NK-92 (cell line): Measurements from ENCODE around the gene FAM193A.
"Not testable (repeated sequence)": the region's sequence is repeated elsewhere in the genome, so short reads cannot be mapped to it uniquely, and the experiment has no call there.

Experiments
- DNase-seq: peaks from one replicate; lab custom pipeline; 2025; ENCODE audit not compliant: unreplicated experiment; lab: John Stamatoyannopoulos, UW

Gene FAM193A

GRCh38 chr4:2607822-2608221 lies 71.4 kb downstream of the FAM193A start:
- no peak for DNase-seq

GRCh38 chr4:2608291-2608690 lies 71.8 kb downstream of the FAM193A start:
- no peak for DNase-seq

GRCh38 chr4:2615821-2616220 lies 79.4 kb downstream of the FAM193A start:
- no peak for DNase-seq

DNA sequence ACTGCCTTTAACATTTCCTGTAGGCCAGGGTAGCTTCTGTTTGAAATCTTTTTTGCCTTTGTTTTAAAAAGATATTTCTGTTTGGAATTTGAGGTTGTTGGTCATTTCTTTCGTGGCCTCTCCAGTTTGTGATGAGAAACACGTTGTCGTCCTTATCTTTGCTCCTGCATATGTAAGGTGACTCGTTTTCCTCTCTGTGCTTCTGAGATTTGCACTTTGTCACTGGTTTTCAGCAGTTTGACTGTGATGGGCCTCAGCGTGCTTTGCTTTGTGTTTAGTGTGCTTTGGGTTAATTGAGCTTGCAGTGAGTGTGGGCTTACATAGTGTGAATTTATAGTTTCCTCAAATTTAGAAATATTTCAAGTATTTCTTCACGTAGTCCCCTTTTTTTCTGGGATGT lies 81.5 kb downstream of the FAM193A start:
- no peak for DNase-seq

- DNase-seq: not testable (repeated sequence)
Measured at GRCh38 chr4:2618729-2619128, 82.3 kb downstream of the FAM193A start.

- no peak for DNase-seq
Measured at GRCh38 chr4:2619459-2619858, 83.0 kb downstream of the FAM193A start.

DNA sequence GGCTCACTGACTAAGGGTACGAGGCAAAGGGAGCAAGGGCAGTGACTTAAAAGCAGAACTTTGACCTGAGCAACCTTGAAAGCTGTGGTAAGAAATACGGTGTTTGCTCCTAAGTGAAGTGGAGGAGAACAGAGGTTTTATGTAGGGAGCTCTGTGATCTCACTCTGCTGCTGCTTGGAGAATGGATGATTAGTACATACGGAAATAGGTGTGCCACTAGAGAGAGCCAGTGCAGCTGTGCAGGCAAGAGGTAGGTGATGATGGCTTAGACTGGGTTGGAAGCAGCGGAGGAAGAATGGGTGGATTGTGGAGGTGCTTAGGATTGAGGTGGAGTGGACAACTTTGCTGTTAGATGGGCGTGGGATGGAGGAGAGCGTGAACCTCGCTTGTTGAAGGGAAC lies 85.0 kb downstream of the FAM193A start:
- DNase-seq: no peak

DNA sequence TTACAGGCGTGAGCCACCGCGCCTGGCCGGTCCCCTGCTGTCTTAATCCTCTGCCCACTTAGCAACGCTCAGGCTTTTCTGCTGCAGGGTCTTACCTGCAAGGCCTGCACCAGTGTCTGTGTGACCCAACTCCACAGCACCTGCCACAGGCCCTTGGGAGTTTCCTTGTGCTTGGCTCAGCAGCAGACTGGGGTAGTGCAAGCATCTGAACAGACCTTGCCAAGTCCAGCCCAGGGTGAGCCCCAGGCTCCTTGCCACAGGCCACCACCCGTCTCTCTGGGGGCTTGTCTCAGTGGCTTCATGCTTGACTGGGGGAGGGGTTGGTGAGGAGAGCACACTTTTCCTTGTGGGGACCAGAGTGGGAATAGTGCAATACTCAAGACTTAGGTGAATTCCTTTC lies 87.0 kb downstream of the FAM193A start:
- DNase-seq: no peak

DNA sequence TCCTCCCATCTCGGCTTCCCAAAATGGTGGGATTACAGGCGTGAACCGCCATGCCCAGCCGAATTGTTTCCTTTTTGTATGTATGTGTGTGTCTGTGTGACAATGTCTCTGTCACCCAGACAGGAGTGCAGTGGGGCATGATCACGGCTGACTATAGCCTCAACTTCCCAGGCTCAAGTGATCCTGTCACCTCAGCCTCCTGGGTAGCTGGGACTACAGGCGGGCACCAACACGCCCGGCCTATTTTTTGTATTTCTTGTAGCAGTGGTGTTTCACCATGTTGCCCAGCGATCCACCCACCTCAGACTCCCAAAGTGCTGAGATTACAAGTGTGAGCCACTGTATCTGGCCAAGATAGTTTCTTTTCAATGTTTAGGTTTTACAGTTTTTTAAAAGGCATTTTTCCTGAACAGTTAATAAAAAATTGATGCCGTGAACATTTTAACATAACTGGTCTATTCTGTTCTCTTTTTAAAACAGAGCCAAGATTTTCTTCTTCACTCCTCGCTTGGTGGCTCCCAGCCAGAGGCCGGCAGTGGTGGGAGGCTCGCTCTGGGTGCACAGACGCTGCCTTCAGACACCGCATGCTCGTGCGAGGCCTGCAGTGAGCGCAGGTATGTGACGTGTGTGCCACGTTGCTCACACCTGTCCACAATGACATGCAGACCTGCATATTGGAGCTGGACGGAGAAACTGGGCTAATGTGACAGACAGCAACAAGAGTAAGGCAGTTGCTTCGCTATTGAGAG lies 88.5 kb downstream of the FAM193A start:
- DNase-seq: no peak

DNA sequence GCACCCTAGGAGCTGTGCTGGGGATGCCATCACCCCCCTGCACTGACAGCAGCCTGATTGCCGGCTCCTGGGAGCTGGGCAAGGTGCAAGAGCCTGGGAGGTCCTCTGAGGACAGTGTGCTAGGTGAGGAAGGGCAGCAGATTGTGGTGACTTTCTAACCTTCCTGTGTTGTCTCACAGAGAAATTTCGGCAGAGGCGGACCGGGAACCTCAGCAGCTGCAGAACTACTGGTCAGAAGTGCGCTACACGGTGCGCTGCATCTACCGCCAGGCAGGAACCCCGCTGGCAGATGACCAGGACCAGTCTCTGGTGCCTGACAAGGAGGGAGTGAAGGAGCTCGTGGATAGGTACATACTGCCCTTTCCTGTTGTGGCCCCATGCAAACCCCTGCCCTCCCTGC lies 89.8 kb downstream of the FAM193A start:
- no peak for DNase-seq

- DNase-seq: no peak
Measured at GRCh38 chr4:2630556-2631273, 94.3 kb downstream of the FAM193A start.

GRCh38 chr4:2634014-2634413 lies 97.6 kb downstream of the FAM193A start:
- DNase-seq: no peak

GRCh38 chr4:2636331-2636730 lies 99.9 kb downstream of the FAM193A start:
- DNase-seq: no peak

DNA sequence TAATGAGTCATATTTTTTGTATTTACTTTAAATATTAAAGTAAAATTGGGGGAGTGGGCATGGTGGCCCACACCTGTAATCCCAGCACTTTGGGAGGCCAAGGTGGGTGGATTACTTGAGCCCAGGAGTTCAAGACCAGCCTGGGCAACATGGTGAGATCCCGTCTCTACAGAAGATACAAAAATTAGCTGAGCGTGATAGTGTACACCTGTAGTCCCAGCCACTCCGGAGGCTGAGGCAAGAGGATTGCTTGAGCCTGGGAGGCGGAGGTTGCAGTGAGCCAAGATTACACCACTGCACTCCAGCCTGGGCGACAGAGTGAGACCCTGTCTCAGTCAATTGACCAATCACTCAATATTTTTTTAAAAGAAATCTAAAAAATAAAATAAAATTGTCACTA lies 100.5 kb downstream of the FAM193A start:
- DNase-seq: not testable (repeated sequence)

DNA sequence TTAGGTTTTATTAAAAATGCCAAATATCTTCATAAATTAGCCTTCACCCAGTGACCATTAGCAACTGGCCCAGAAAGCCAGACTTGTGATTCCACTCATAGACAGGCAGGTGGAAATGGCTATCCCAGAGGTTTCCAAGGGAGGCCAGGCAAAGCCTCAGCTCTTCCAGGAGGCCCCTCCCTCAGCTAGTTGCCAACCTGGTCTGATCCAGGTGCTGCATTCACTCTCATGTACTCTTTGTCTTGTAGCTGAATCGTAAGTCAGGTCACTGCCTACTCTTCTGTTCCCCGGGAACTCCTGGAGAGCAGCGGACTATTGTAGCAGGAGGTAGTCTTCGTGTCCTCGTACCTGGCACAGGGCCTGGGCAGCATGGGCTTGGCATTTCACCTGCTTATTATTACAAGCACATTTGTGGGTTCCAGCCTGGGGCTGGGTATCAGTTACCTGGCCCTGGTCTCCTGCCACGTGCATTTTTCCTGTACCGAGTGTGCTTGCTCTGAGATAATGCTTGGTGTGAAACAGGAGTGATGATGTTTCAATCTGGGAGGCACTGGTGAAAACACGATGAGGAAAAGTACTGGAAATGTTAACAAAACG lies 101.6 kb downstream of the FAM193A start:
- DNase-seq: no peak

DNA sequence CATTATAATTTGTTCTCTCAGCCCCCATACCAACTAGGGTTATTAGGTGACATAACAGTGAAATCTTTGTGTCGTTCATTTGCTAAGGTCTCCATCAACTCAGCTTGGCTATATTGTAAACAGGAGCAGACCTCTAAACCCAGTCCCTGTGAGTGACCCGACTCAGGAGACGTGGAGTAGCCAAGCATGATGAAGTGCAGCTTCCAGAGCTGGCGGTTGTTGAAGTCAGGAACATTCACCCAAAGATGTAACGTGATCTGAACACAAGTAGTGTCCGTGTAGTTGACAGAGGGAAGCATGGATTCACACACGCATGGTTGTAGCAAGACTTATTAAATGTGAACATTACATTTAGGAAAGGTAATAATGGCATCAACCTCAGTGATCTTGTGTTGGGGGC lies 102.3 kb downstream of the FAM193A start:
- no peak for DNase-seq

- DNase-seq: no peak
Measured at GRCh38 chr4:2642968-2643367, 106.5 kb downstream of the FAM193A start.

DNA sequence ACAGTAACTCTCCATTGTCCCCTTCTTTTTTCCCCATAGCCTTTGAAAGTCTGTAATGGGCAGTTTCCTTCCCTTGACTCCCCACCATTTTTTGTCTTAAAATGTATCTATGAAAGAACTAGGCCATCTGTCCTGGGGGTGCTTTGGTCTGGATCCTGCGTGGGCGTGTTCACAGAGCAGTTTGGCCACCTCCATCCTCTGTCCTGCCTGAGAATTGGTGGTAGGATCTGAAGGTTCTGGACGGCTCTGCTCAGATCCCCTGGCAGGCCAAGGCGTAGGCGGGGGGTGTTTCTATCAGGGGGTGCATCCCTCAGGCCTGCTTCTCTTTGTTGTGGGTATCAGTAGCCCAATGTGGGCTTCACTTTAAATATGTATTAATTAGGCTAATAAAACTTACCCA lies 107.1 kb downstream of the FAM193A start:
- DNase-seq: no peak

- no peak for DNase-seq
Measured at GRCh38 chr4:2646396-2647149, 110.1 kb downstream of the FAM193A start.

DNA sequence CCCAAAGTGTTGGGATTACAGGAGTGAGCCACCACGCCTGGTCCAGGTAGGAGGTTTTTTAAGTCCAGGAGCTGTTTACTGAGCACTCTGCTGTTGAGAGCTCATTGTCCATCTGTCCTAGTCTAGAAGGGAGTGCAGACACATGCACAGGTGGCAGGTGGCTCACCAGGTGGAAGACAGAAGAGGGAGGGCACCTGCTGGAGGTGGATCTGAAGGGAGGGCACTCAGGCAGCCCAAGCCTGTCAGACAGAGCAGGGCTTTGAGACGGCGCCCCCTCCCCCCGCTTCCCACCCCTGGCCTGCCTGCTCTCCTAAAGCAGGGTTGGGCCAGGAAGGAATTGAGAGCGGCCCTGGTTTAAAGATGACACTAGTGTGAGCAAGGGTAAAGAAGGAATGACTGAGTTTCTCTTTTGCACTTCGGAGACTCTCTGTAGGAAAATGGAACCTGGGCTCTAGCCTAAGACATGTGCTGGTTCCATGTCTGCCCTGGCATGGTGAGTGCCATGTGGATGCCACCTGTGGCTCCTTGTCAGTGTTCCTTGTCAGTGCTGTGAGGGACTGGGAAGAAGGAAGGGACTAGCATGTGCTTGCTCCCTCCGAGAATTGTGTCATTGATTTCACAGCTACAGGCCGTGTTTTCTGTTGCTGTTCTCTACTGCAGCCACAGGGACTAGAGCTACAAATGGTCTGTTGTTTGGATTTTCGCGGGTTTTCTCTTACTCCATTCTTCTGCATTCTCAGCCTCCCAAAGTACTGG lies 111.1 kb downstream of the FAM193A start:
- DNase-seq: no peak
